SH-SY5Y (cell line): ENCODE measurements around the gene PUM1.

Experiments
- GATA2 ChIP-seq: IDR thresholded peaks from 2 replicates; pipeline ENCODE4 v1.6.1; 2011; ENCODE audit warnings: mild to moderate bottlenecking, low read depth, low read length
- GATA3 ChIP-seq: IDR thresholded peaks from 2 replicates; pipeline ENCODE4 v1.6.1; 2011; ENCODE audit warnings: low read depth, mild to moderate bottlenecking, low read length, moderate library complexity

PUM1 gene

DNA sequence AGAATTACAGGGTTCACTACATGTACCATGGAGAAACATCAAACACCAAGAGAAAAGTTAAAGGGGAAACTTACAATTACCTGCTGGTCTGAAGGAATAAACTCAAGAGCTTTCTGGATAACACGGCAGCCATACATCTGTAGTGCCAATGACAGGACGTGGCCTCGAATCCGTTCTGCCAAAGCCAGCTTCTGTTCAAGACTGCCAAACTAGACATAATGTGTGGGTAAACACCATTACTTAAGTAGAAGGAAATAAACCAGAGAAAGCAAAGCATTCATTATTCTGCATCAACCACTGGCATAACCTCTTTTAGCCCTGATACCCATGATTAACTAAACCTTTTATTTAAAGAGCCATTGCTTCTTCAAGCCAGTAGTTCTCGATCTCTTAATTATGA lies 115.5 kb downstream of the PUM1 start:
- TF ChIP-seq GATA2 (no peak), GATA3 (no peak)

DNA sequence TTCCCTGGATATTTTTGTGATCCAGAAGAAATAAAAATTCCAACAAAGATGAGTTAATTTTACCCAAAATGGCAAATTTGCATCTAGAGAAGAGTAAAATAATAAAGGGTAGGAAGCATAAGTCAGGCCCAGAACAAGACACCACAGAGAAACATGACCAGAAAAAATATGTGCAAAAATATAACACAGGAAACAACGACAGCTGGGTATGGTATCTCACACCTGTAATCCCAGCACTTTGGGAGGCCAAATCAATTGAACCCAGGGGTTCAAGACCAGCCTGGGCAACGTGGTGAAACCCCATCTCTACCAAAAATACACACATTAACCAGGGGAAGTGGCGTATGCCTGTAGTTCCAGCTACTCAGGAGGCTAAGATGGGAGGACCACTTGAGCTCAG lies 117.2 kb downstream of the PUM1 start:
- TF ChIP-seq GATA2: no peak
- no peak for TF ChIP-seq GATA3

DNA sequence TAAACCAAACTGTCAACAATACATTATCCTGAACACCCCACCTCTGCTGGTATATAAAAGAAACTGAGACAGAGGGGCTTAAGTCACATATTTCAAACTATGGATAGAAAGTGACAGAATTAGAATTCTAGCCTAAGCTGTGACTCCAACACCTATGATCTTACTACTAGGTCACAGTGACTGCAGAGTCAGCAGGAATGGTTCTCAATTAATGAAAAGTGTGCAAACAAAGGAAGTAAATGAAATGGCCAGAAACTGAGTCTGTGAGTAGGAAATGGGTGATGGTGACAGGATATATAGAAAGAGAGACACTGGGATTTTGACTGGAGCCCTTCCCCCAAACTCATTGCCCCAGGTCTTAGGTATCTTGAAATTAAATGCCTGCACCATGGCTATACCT lies 118.3 kb downstream of the PUM1 start:
- TF ChIP-seq GATA2: no peak
- TF ChIP-seq GATA3: no peak

DNA sequence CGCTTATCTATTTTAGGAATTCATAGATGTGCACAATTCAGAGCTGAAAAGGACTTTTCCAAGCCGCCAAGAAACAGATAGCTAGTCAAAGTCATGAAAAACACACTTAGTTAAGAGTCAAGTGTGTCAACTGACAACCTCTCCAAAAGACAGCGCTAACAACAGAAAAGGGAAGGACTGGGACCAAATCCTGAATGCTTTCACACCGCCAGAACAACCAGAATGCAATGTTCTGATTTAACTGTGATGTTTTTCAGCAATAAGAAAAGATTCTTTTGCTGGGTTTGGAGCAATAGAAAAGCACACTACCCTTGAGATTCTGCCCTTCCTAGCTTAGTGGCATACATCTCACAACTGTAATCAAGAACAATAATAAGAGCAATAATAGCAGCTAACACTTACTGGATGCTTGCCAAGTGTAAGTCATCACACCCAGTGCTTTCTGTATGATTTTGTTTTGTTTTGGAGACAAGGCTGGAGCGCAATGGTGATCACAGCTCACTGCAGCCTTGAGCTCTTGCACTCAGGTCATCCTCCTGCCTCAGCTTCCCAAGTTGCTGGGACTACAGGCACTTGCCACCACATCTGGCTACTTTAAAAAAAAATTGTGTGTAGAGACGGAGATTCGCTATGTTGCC lies 123.1 kb downstream of the PUM1 start:
- TF ChIP-seq GATA3 (no peak), GATA2 (no peak)

DNA sequence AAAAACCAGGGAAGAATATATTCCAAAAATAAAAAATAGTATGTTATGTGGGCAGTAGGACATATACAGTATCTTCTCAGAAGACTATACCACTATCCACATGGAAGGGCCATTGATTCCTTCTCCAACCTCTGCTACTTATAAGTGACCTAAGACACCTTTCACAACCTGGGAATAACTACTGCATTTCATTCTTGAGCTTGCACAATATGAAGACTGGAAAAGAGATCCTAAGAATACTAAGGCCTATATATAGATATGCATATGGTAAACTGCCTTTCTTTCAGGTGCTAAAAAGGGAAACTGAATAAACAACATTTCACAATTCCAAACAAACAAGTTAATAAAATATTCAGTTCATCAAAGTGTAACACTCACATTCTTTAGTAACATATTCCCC lies 125.0 kb downstream of the PUM1 start:
- TF ChIP-seq GATA2 (no peak), GATA3 (no peak)

DNA sequence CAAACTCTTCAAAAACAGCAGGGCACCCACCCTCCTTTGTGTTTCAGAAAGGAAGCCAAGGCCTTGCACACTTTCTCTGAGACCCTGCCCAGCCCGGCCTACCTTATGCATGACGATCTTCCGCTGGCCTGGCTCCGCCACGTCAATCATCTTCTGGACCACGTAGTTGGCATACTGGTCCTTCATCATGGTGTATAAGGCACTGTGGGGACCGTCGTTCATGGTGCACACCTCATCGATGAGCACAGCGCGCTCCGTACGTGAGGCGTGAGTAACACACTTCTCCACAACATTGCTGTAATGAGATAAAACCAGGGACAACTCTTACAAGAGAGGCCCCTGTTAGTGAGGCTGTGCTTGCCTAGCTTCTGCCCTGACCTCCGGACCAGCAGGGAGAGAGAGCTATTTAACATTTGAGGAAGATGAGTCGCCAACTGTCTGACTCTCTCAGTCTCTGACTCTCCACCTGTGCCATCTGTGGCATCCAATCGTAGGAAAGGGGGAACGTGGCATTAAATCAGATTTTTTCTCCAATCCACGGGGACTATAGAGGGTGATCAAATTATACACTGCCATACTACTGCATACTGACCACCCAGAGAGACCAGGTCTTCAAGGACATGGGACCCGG lies 128.9 kb downstream of the PUM1 start:
- no peak for TF ChIP-seq GATA3
- no peak for TF ChIP-seq GATA2

DNA sequence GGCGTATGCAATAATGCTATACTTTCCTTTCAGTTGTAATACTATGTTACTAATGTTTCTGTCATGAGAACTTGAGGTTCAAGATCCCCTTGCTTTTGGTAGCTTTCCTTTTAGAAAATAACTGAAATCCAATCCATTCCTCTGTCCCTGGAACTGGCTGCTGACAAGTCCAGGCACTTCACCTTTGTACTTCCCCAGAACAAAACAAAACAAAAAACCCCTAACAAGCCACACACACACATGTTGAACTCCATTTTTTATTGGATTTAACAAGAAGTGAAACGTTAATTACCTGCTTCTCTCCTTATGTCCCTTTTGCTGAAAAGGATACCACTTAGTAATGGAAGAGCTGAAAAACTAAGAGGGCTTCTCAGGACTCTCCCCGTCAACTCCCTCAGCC lies 130.9 kb downstream of the PUM1 start:
- no peak for TF ChIP-seq GATA3
- no peak for TF ChIP-seq GATA2

DNA sequence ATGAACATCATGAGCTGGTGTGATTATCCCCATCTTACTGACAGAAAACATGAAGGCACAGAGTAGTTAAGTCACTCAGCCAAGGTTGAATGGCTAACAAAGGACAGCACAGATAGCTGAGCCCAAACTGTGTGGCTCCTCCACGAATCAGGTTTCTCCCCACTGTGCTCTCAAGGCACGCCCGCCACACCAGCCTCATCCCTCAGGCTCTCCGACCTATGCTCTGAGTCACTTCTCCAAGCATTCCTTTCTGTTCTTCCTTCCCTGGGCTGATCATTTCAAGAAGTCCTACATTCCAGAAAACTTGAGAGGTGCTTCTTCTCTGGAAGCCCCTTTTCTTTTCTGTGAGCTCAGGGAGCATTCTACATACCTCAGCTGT lies 131.7 kb downstream of the PUM1 start:
- TF ChIP-seq GATA3: no peak
- no peak for TF ChIP-seq GATA2

DNA sequence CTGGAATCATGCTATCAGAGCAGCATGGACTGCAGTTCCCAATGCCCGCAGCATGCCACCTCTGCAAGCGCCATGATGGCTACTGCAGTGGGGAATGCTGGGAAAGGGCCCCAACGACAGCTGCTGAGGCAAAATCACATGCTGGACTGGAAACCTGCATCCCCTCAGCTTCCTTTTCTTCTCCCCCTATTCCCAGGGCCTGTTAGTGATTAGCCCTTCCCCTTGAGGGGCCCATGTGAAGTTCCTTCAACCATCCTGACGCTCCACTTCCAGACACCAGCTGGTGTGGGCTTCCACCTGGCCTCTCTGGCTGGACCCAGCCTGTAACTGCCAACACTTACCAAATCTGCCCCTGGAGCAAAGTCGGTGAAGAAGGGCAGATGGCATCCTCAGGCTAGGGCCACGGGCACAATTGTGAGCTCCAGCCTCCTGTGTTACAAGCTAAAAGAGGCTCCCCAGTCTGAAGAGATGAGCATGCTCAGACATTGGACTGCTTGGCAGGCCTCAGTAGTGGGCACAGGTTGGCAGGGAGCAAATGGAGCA lies 134.8 kb downstream of the PUM1 start:
- TF ChIP-seq GATA3 (no peak), GATA2 (no peak)

DNA sequence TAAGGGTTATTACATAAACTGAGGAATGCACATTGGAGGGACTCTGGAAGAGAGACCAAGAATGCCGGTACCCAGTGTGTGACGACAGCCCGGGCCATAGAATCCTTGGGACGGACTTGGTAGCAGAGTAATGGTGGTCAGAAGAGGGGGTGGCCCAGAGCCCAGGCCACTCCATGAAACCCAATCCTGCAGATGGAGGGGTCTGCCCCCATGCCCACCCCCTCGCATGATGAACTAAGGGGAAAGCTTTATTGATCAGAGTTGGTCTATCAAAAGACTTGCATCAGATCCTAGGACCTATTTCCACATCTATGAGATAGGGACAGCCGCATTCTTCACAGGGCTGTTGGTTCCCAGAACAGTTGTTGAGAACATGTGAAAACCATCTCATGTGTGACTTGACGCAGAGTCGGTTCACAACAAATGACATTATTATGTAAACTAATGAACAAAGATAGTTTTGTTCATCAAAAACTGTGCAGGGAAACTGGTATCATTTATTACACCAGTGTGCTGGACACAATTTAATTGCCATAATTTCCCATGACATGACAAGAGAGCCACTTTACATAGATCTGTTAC lies 135.5 kb downstream of the PUM1 start:
- TF ChIP-seq GATA3 (no peak), GATA2 (no peak)

DNA sequence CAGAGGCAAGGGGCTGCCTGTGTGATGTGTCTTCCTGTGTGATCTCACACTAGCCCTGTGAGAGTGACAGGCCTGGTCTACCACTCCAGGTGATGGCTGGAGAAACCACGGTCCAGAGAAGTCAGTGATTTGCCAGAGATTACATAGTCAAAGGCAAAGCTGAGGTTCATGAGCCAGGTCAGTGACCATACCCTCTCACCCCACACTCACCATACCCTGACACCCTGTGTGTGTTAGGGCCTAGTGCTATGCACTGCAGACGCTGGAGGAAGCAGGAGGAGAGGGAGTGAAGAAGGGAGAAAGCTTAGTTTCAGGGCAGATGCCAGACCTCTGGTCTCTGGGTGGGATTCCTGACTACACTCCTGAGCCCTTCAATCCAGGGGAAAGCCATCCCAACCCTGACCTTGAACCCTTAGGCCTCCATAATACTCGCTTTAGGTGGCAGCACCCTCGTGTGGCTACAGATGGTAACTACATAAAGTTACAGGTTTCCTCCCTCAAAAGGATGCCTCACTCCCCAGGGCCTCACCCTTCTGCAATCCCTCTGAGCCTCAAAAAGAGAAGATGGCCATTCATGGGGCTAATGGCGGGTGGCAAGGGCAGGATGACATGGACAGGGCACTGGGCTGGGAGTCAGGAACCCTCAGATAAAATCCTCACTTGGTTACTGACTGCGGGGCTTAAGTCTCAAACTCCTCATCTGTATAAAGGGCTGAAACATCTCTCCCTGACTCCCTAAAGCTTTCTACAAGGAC lies 136.2 kb downstream of the PUM1 start:
- TF ChIP-seq GATA3: no peak
- TF ChIP-seq GATA2: no peak

DNA sequence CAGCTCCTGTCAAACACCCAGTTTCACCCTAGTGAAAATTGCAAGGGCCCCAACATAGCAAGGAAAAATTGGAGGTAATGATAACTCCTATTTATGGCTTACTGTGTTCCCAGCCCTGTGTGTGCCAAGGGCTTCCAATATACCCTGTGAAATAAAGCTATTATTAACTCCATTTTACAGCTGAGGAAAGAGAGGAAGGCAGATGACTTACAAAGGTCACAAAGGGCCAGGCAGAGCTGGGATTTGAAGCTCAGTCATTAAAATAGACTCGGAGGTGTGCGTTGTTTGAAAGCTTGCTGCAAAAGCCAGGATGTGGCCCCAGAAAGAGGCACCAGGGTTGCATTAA lies 136.8 kb downstream of the PUM1 start:
- no peak for TF ChIP-seq GATA2
- TF ChIP-seq GATA3: no peak

DNA sequence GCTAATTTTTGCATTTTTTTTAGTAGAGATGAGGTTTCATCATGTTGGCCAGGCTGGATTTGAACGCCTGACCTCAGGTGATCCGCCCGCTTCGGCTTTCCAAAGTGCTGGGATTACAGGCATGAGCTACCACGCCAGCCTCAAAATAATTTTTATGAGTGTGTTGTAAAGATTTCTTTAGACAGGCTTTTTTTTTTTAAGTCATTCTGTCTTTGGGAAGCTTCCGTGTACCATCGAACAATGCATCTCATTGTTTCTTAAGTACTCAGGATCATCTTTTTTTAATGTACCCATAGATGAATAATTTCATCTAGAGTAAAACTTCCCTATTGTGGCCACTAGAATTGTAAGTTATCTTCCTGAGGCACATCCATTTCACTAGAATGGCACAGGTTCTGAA lies 137.3 kb downstream of the PUM1 start:
- TF ChIP-seq GATA3 (no peak), GATA2 (no peak)

DNA sequence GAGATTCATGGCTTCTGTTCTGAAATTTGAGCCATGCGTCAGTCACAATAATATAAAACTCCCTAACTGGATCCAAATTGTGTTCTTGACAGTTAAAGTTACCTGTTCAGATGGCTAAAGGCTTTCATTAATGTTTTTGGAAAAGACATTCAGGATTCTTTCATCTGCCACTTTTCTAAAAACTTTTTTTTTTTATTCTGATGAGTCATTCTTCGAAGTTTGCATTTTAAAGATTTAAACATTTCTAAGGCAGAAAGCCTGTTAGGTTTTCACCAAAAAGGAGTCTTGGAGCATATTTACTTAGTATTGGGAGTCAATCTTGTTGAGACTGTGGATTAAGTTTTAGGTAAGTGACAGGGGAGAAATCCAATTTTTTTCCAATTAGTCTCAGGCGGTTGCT lies 138.1 kb downstream of the PUM1 start:
- no peak for TF ChIP-seq GATA2
- no peak for TF ChIP-seq GATA3

DNA sequence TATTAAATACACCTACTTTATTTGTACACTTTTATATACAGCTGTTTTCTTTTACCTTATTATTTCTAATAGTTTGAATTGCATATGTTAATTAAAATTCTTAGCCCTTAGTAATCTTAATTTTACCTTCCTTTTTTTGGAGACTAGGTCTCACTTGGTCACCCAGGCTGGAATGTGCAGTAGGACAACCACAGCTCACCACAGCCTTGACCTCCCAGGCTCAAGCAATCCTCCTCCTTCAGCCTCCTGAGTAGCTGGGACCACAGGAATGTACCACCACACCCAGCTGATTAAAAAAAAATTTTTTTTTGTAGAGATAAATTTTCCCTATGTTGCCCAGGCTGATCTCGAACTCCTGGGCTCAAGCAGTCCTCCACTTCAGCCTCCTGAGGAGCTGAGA lies 141.9 kb downstream of the PUM1 start:
- no peak for TF ChIP-seq GATA2
- TF ChIP-seq GATA3: no peak

DNA sequence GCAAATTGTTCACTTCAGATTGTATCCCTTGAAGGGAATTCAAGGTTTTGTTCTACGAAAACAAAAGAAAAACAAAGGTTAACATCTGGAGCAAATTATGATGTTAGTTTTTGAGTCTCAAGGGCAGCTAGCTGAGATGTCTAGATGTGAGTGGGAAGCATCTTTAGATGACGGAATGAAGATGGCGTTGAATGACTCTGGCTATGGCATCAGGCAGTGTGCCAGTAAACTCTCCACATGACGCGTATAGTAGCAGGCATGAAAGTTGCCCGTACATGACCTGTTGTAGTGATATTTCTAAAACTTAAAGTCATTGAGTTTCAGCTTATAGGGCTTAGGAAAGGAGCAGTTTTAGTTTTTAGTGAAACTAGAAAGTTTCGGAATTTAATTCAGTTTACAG lies 144.7 kb downstream of the PUM1 start:
- TF ChIP-seq GATA3 (no peak), GATA2 (no peak)
